ENCODE results near the gene GRAP2. TPM values are rescaled to one million over a fixed set of nuclear protein-coding genes. Genes with fewer than 3 reads are reported as not detected.
A peak's percentile ranks its signal among the peaks of the same experiment; 100 is the strongest.

The GRAP2 gene
- total RNA-seq, 4 donors from 2014 or later: 5.8 to 92.4 (median 6.1) TPM

GRCh38 chr22:40018051-40018450 is 117.2 kb downstream of the GRAP2 start:
- H3K4me1 ChIP-seq: peaks cover 0 to 24% (median 0%) of the 10 kb centered on the region in 4 donors
- DNase-seq: peak in 1 of 3 donors; percentile 9
- TF ChIP-seq, protein P1, sequence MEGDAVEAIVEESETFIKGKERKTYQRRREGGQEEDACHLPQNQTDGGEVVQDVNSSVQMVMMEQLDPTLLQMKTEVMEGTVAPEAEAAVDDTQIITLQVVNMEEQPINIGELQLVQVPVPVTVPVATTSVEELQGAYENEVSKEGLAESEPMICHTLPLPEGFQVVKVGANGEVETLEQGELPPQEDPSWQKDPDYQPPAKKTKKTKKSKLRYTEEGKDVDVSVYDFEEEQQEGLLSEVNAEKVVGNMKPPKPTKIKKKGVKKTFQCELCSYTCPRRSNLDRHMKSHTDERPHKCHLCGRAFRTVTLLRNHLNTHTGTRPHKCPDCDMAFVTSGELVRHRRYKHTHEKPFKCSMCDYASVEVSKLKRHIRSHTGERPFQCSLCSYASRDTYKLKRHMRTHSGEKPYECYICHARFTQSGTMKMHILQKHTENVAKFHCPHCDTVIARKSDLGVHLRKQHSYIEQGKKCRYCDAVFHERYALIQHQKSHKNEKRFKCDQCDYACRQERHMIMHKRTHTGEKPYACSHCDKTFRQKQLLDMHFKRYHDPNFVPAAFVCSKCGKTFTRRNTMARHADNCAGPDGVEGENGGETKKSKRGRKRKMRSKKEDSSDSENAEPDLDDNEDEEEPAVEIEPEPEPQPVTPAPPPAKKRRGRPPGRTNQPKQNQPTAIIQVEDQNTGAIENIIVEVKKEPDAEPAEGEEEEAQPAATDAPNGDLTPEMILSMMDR (IDR thresholded peaks at IDR 0.05): no peak
- no peak for TF ChIP-seq POLR2A (IDR thresholded peaks at IDR 0.05)
- H3K27me3 ChIP-seq: no peaks in the 10 kb centered on the region
- peaks cover 0 to 28% (median 0%) of the 10 kb centered on the region in 3 donors for H3K36me3 ChIP-seq
- no peaks in the 10 kb centered on the region for H3K9me3 ChIP-seq
- no peak overlapping the region for H3K27ac ChIP-seq
- no peak overlapping the region for H3K4me3 ChIP-seq

DNA sequence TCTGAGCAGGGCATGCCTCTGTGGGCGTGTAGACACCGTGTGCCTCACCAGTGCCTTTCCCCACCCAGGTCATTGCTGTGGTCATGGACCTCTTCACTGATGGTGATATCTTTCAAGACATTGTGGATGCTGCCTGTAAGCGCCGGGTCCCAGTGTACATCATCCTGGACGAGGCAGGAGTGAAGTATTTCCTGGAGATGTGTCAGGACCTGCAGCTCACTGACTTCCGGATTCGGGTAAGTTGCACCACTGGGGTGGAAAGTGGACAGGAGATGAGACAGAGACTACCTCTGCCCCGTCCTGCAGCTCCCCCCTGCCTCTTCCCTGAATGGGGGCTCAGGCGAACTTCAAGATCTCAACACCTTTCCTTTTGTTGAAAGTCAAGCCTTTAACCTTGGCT is 118.2 kb downstream of the GRAP2 start:
- H3K4me3 ChIP-seq: no peak overlapping the region
- no peaks in the 10 kb centered on the region for H3K27me3 ChIP-seq
- peaks cover 0 to 28% (median 0%) of the 10 kb centered on the region in 3 donors for H3K36me3 ChIP-seq
- TF ChIP-seq, protein P1 (IDR thresholded peaks at IDR 0.05): no peak
- TF ChIP-seq POLR2A (IDR thresholded peaks at IDR 0.05): no peak
- no peaks in the 10 kb centered on the region for H3K9me3 ChIP-seq
- no peak overlapping the region for H3K27ac ChIP-seq
- peak in 1 of 3 donors; percentile 27 for DNase-seq
- peaks cover 0 to 24% (median 0%) of the 10 kb centered on the region in 4 donors for H3K4me1 ChIP-seq

- Histone ChIP-seq H3K4me1 (peaks cover 0 to 13% (median 0%) of the 10 kb centered on the region in 4 donors), H3K27ac (no peak overlapping the region), H3K4me3 (no peak overlapping the region), H3K9me3 (no peaks in the 10 kb centered on the region), H3K36me3 (peaks cover 0 to 28% (median 0%) of the 10 kb centered on the region in 3 donors), H3K27me3 (no peaks in the 10 kb centered on the region)
- peak in 1 of 3 donors; percentile 29 for DNase-seq
- TF ChIP-seq, protein P1 (IDR thresholded peaks at IDR 0.05): no peak
- no peak for TF ChIP-seq POLR2A (IDR thresholded peaks at IDR 0.05)
Measured at GRCh38 chr22:40020956-40021355, 120.1 kb downstream of the GRAP2 start.

GRCh38 chr22:40021401-40022000 is 120.6 kb downstream of the GRAP2 start:
- peaks cover 0 to 28% (median 0%) of the 10 kb centered on the region in 3 donors for H3K36me3 ChIP-seq

DNA sequence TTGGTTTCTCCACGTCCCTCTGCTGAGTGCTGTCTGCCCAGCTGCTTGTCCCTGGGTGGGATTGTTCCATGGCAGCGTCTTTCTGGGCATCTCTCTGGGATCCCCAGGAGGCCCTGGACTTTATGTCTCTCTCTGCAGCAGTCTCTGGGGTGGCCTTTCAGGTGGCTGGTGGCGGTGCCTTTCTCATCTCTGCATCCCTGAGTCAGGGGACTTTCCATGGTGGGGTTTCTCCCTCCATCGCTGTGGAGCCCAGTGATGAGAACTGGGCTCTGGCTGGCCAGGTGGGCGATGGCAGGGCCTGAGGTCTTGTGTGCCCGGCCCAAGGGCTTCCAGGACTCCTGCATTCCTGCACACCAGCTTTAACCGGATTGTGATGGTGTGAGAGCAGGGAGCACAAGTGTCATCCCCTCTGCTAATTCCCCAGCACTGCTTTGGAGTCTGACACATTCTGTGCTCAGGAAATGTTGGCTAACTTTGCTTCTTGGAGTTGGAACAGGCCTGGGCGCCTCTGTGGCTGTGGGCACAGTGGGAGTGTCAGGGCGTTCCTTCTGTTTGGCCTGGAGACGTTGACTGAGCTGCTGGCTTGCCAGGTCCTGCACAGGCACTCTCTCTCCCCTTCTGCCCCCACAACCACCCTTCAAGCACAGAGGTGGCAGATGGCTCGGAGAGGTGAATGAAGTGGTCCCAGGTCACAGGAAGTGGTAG is 121.8 kb downstream of the GRAP2 start:
- H3K27me3 ChIP-seq: no peaks in the 10 kb centered on the region
- peaks cover 0 to 28% (median 0%) of the 10 kb centered on the region in 3 donors for H3K36me3 ChIP-seq
- no peaks in the 10 kb centered on the region for H3K4me1 ChIP-seq
- TF ChIP-seq POLR2A (IDR thresholded peaks at IDR 0.05): no peak
- TF ChIP-seq, protein P1 (IDR thresholded peaks at IDR 0.05): no peak
- H3K4me3 ChIP-seq: no peak overlapping the region
- H3K27ac ChIP-seq: no peak overlapping the region
- peak in 1 of 3 donors; percentile 54 for DNase-seq
- no peaks in the 10 kb centered on the region for H3K9me3 ChIP-seq

More at GRCh38 chr22:40021401-40022000, 120.6 kb downstream of the GRAP2 start:
- Histone ChIP-seq H3K4me1 (peaks cover 0 to 8% (median 0%) of the 10 kb centered on the region in 4 donors), H3K4me3 (no peak overlapping the region), H3K9me3 (no peaks in the 10 kb centered on the region), H3K27me3 (no peaks in the 10 kb centered on the region), H3K27ac (no peak overlapping the region)
- peak in 1 of 3 donors; percentile 40 for DNase-seq
- TF ChIP-seq, protein P1 (IDR thresholded peaks at IDR 0.05): no peak
- TF ChIP-seq POLR2A (IDR thresholded peaks at IDR 0.05): no peak

Small RNA genes lying within 50 kb of the gene (small RNA-seq; reads per million reads assigned to genes)
- gene RN7SKP210: 0 reads per million in 2 donors

Other genes with a start within 250 kb of the GRAP2 start
- gene ENTHD1, start 7.3 kb upstream of the GRAP2 start, total RNA-seq: not detected
- not detected for gene TMA7B, start 59.3 kb downstream of the GRAP2 start, total RNA-seq
- gene FAM83F, start 93.9 kb downstream of the GRAP2 start, total RNA-seq: 10 to 100 TPM in 3 of 4 donors, 1 to 10 TPM in 1; 9.9 to 66.0 (median 51.1) TPM

Data from Peyer's patch (tissue), 4 donors.